Stimulated activated CD8-positive, alpha-beta memory T cell treated with anti-CD3 and anti-CD28 coated beads, Interleukin-2, amount 100 ng/mL, for 1 hour (primary cell): ENCODE data around the gene THBD.

Experiments
- DNase-seq, 2 donors: peaks; one replicate each; pipeline ENCODE4 v3.0.0-alpha.2; 2020; ENCODE audit warnings: low read depth in 2 of 2

Gene THBD

DNA sequence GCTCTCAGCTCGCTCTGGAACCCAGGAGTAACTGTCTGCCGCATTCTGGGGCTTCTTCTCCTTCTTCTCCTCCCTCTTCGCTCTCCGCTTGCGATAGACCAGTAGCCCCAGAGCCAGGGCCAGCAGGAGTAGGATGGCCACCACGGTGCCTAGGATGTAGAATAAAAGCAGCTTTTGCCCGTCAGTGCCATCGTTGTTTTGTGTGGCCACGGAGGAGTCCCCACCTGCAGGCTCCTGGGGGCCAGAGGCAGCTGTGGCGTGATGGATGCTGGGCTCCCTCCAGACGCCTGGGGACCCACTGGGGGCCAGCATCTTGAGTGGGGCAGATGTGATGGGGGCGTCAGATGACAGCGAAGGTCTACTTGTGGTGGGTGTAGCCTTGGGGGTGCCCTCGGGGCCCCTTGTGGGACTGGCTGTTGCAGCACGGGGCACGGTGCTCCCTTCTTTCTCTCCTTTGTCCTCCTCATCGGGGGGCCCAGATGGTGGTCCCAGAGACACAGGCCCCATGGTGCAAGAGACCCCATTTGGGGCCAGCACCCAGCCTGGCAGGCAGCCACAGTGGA is 34.9 kb upstream of the THBD start:
- no peak for DNase-seq

GRCh38 chr20:23083553-23084220 is 34.2 kb upstream of the THBD start:
- no peak for DNase-seq

- DNase-seq: no peak
Observed at GRCh38 chr20:23082846-23083552, 33.5 kb upstream of the THBD start.

DNA sequence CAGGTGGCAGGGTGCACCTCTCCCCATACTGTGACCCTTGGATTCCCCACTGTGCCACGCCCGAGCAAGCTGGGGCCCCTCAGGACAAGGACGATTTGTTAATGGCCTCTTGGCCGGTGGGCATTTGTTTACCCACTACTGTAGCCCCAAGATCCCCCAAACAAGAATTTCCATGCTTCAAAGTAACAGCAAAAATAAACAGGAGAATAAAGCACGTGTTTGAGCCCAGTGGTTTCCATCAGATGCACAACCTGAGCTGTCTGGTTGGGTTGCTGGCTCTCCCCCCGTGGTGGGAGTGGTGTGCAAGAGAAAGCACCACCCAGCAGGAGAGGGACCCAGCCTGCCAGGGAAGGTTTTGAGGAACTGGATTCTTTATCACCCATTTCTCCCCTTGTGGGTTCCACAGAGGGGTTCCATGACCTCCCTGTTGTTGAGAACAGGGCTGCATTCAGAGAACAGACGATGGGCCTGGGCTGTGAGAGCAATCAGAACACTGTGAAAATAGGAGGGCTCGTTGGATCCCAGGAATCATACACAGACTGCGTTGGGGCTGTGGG is 31.9 kb upstream of the THBD start:
- no peak for DNase-seq

- no peak for DNase-seq
Observed at GRCh38 chr20:23080521-23080920, 31.0 kb upstream of the THBD start.

GRCh38 chr20:23079926-23080325 is 30.5 kb upstream of the THBD start:
- no peak for DNase-seq

GRCh38 chr20:23079016-23079351 is 29.5 kb upstream of the THBD start:
- DNase-seq: no peak

- no peak for DNase-seq
Observed at GRCh38 chr20:23078351-23079015, 29.0 kb upstream of the THBD start.

GRCh38 chr20:23077277-23077676 is 27.8 kb upstream of the THBD start:
- no peak for DNase-seq

GRCh38 chr20:23074052-23074451 is 24.6 kb upstream of the THBD start:
- no peak for DNase-seq

DNA sequence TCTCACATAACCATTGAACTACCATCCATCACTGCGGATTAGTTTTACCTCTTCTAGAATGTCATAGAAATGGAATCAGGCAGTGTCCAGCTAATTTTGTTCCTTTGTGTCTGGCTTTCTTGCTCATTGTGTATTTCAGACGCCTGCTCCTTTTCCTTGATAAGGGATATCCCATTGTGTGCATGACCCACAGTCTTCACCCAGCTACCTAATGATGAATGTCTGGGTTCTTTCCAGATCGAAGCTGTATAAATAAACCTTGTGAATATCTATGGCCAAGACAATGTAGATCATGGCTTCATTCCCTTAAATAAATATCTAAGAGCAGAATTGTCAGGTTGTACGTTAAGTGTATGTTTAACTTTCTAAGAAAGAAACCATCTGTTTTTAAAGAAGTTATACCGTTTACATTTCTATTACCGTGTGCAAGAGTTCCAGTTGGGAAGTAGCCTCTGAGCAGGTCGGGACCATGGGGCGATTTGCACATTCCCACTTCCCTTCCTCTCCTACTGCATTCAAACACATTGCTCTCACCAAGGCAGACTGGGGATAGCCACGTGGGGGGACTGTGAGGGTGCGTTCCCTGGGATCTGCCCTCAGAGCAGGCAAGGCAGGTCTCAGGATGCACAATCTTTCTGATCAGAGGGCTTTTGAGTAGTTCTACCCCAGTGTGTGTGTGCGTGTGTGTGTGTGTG is 23.6 kb upstream of the THBD start:
- DNase-seq: no peak

DNA sequence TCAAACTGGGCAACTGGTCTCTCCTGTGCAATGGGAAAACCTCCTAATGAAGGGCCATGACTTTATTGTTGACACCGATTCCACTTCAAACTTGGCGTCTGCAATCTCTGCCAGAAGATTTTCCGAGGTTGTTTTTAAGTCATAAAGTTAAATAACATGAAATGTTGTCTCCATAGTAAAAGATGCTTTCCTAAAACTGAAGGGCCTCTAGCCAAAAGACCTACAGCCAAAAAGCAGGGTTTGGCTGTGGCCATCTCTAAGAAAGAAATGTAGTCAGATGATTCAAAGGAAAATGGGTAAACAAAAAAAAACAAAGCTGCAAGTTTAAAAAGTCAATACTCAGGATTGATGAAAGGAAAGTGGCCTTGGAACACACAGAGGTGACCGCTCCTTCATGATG is 22.5 kb upstream of the THBD start:
- no peak for DNase-seq

GRCh38 chr20:23071398-23071797 is 21.9 kb upstream of the THBD start:
- no peak for DNase-seq

- no peak for DNase-seq
Observed at GRCh38 chr20:23069108-23069507, 19.6 kb upstream of the THBD start.

DNA sequence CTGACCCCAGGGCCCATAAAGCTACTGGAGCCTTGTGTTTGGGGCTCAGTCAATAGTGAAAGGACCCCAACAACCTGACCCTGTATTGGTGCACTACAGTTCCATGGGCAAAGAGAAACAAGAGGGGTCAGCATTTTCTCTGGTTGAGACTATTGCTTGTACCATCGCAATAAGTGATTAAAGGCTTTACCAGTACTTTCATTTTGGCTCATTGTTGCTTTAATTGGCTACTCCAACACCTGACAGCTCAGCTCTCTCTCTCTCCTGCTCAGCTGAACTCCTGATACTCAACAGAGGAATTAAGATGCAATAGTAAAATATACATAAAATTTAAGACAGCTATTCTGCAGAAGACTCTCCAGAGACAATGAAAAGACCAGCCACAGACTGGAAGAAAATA is 18.8 kb upstream of the THBD start:
- DNase-seq: no peak

- DNase-seq: no peak
Observed at GRCh38 chr20:23066772-23067171, 17.3 kb upstream of the THBD start.

- DNase-seq: no peak
Observed at GRCh38 chr20:23065266-23066201, 16.1 kb upstream of the THBD start.

DNA sequence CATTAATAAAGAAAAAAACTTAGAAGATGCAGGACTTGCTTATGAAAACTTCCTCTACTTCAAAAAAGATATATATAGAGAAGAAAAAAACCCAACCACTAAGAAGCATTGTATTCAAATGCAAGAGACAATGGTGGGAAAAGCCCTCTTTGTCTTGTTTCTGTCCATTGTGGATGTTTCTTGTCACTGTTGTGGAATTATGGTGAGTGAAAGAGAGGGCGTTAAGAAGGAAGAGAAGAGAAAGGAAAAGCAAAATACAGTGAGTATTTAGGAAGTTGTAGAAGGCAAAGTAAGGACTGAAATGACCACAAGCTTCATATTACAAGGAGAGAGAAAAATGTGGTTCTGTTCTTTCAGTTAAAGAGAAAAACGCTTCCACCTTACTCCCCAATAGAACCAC is 14.1 kb upstream of the THBD start:
- no peak for DNase-seq

GRCh38 chr20:23063168-23063567 is 13.7 kb upstream of the THBD start:
- no peak for DNase-seq

DNA sequence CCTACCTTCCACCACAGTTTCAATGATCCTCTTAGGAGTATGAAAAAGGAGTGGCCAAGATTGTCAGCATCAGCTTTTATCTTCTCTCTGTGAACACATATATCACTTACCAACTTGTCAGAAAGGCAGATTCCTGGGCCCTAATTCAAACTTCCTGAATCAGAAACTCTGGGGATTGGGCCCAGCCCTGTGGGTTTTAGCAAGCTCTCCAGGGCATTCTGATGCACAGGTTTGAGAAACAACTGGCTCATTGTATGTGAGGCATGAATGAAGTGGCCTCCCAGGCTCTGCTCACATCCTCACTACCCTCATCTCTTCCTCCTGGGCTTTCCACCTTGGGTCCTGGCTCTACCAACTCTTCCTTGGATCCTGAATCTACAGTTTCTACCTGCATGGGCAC is 13.2 kb upstream of the THBD start:
- DNase-seq: no peak
